Measurements from ENCODE around the gene MARCHF2. TPM values are rescaled to one million over a fixed set of nuclear protein-coding genes. Genes with fewer than 3 reads are reported as not detected.
A peak's percentile ranks its signal among the peaks of the same experiment; 100 is the strongest.

MARCHF2 gene
- total RNA-seq, 1 experiment from 2014 or later: 58.7 TPM

GRCh38 chr19:8459095-8459494 lies 46.0 kb downstream of the MARCHF2 start:
- intact Hi-C loops (cut with micrococcal nuclease): loop anchor here (5.0 kb wide), 4 partner anchors 47 to 107 kb away; partner anchors contain the start of gene MARCHF2
- H3F3A ChIP-seq (ENCODE audit: low read length, unreplicated experiment): peaks cover 9% of the 10 kb centered on the region
- CTCF ChIA-PET: interaction anchor here (0.5 to 1.3 kb wide), 2 partner anchors 35 to 46 kb away, joined by 7 to 8 read pairs; partner anchors contain the start of gene MARCHF2
- ATAC-seq (0 out of 2 replicates have a peak, but pooled peaks have one; percentile 3), DNase-seq (no peak)
- H3K9ac ChIP-seq (ENCODE audit: low read length): no peak overlapping the region
- peak overlapping the region; percentile 7; the same call in 1 of the 2 replicates for H3K27ac ChIP-seq (ENCODE audit: low read length)
- H3K4me3 ChIP-seq (ENCODE audit: low read length): peak overlapping the region; percentile 9; the same call in 1 of the 2 replicates
- H3K9me3 ChIP-seq (ENCODE audit: low read length): no peaks in the 10 kb centered on the region
- no peaks in the 10 kb centered on the region for H3K27me3 ChIP-seq (ENCODE audit: low read length)
- no peak overlapping the region for H2AFZ ChIP-seq (ENCODE audit: low read length)
- POLR2A ChIA-PET (ENCODE audit: unreplicated experiment): no interaction called here
- H3K36me3 ChIP-seq (ENCODE audit: low read depth, low read length): peaks cover 82% of the 10 kb centered on the region
- peaks cover 96% of the 10 kb centered on the region for H4K20me1 ChIP-seq (ENCODE audit: low read length)
- H3K4me1 ChIP-seq (ENCODE audit: insufficient read depth, low read length): peaks cover 47% of the 10 kb centered on the region
- H3K4me2 ChIP-seq (ENCODE audit: low read length): peak overlapping the region; percentile 52
- BruUV-seq (replicated peaks): no TSS peak
- TF ChIP-seq EZH2phosphoT487 (IDR thresholded peaks at IDR 0.05; ENCODE audit: borderline replicate concordance, low read length) (no peak), EZH2 (IDR thresholded peaks at IDR 0.05; ENCODE audit: low read length, unreplicated experiment) (no peak), CTCF (conservative IDR thresholded peaks at IDR 0.05; ENCODE audit: low read depth, low read length) (no peak)
- H3K9me2 ChIP-seq (replicated peaks; ENCODE audit: low read length): no peaks in the 10 kb centered on the region
- H3K79me2 ChIP-seq (ENCODE audit: low read length): peaks cover 100% of the 10 kb centered on the region

- no peaks in the 10 kb centered on the region for H3K9me2 ChIP-seq (replicated peaks; ENCODE audit: low read length)
- H3F3A ChIP-seq (ENCODE audit: low read length, unreplicated experiment): peaks cover 9% of the 10 kb centered on the region
- H3K9ac ChIP-seq (ENCODE audit: low read length): no peak overlapping the region
- ATAC-seq (peak; percentile 88), DNase-seq (peak; percentile 84)
- no peaks in the 10 kb centered on the region for H3K27me3 ChIP-seq (ENCODE audit: low read length)
- ChIA-PET POLR2A (ENCODE audit: unreplicated experiment) (interaction anchor here (0.6 kb wide), 2 partner anchors 11 to 54 kb away, joined by 5 to 15 read pairs; partner anchors contain the start of gene ZNF414), CTCF (interaction anchor here (0.5 to 1.3 kb wide), 2 partner anchors 36 to 46 kb away, joined by 7 to 8 read pairs; partner anchors contain the start of gene MARCHF2)
- peaks cover 83% of the 10 kb centered on the region for H3K36me3 ChIP-seq (ENCODE audit: low read depth, low read length)
- H3K4me1 ChIP-seq (ENCODE audit: insufficient read depth, low read length): peaks cover 43% of the 10 kb centered on the region
- TF ChIP-seq EZH2phosphoT487 (IDR thresholded peaks at IDR 0.05; ENCODE audit: borderline replicate concordance, low read length) (no peak), EZH2 (IDR thresholded peaks at IDR 0.05; ENCODE audit: low read length, unreplicated experiment) (no peak)
- intact Hi-C loops (cut with micrococcal nuclease): loop anchor here (1.0 to 5.0 kb wide), 6 partner anchors 25 to 107 kb away; partner anchors contain the start of genes MARCHF2 and RAB11B
- no peaks in the 10 kb centered on the region for H3K9me3 ChIP-seq (ENCODE audit: low read length)
- peak overlapping the region; percentile 7 for H3K27ac ChIP-seq (ENCODE audit: low read length)
- no peak overlapping the region for H2AFZ ChIP-seq (ENCODE audit: low read length)
- no TSS peak for BruUV-seq (replicated peaks)
- H3K79me2 ChIP-seq (ENCODE audit: low read length): peaks cover 100% of the 10 kb centered on the region
- H3K4me2 ChIP-seq (ENCODE audit: low read length): peak overlapping the region; percentile 52
- peak overlapping the region; percentile 9 for H3K4me3 ChIP-seq (ENCODE audit: low read length)
- peaks cover 93% of the 10 kb centered on the region for H4K20me1 ChIP-seq (ENCODE audit: low read length)
These were observed 46.6 kb downstream of the MARCHF2 start for GRCh38 chr19:8459520-8460270.

GRCh38 chr19:8460516-8461298 lies 47.6 kb downstream of the MARCHF2 start:
- no peak overlapping the region for H3K27ac ChIP-seq (ENCODE audit: low read length)

More at GRCh38 chr19:8460516-8461298, 47.6 kb downstream of the MARCHF2 start:
- intact Hi-C loops (cut with micrococcal nuclease): loop anchor here (1.0 to 2.0 kb wide), 2 partner anchors 26 to 70 kb away; partner anchors contain the start of gene RAB11B
- CTCF ChIA-PET: interaction anchor here (1.3 kb wide), 1 partner anchor 47 kb away, joined by 7 read pairs; the partner anchor contains the start of gene MARCHF2
- peaks cover 93% of the 10 kb centered on the region for H4K20me1 ChIP-seq (ENCODE audit: low read length)
- BruUV-seq (replicated peaks): no TSS peak
- H3K79me2 ChIP-seq (ENCODE audit: low read length): peaks cover 100% of the 10 kb centered on the region
- H3K4me1 ChIP-seq (ENCODE audit: insufficient read depth, low read length): peaks cover 43% of the 10 kb centered on the region
- H3K4me2 ChIP-seq (ENCODE audit: low read length): peak overlapping the region; percentile 52
- H2AFZ ChIP-seq (ENCODE audit: low read length): no peak overlapping the region
- H3F3A ChIP-seq (ENCODE audit: low read length, unreplicated experiment): peaks cover 9% of the 10 kb centered on the region
- TF ChIP-seq EZH2 (IDR thresholded peaks at IDR 0.05; ENCODE audit: low read length, unreplicated experiment): no peak
- TF ChIP-seq CTCF (conservative IDR thresholded peaks at IDR 0.05; ENCODE audit: low read depth, low read length): no peak
- no peak for TF ChIP-seq EZH2phosphoT487 (IDR thresholded peaks at IDR 0.05; ENCODE audit: borderline replicate concordance, low read length)
- no peak overlapping the region for H3K9ac ChIP-seq (ENCODE audit: low read length)
- H3K36me3 ChIP-seq (ENCODE audit: low read depth, low read length): peaks cover 83% of the 10 kb centered on the region
- POLR2A ChIA-PET (ENCODE audit: unreplicated experiment): interaction anchor here (0.6 to 0.7 kb wide), 2 partner anchors 12 to 112 kb away, joined by 3 to 5 read pairs; no protein-coding TSS in a partner anchor
- H3K27me3 ChIP-seq (ENCODE audit: low read length): no peaks in the 10 kb centered on the region
- H3K9me2 ChIP-seq (replicated peaks; ENCODE audit: low read length): no peaks in the 10 kb centered on the region
- ATAC-seq (no peak), DNase-seq (no peak)
- peak overlapping the region; percentile 9 for H3K4me3 ChIP-seq (ENCODE audit: low read length)
- H3K9me3 ChIP-seq (ENCODE audit: low read length): no peaks in the 10 kb centered on the region

Data from PC-3 (cell line).